NOMO-1 treated with dmso at 0.1 percent for 144 hours (cell line): ENCODE results near the gene IL1RAP.
"Not testable (repeated sequence)": the region's sequence is repeated elsewhere in the genome, so short reads cannot be mapped to it uniquely, and the experiment has no call there.

Experiments
- DNase-seq: peaks from one replicate; lab custom pipeline; 2025; ENCODE audit not compliant: unreplicated experiment; lab: John Stamatoyannopoulos, UW

Gene IL1RAP, protein sequence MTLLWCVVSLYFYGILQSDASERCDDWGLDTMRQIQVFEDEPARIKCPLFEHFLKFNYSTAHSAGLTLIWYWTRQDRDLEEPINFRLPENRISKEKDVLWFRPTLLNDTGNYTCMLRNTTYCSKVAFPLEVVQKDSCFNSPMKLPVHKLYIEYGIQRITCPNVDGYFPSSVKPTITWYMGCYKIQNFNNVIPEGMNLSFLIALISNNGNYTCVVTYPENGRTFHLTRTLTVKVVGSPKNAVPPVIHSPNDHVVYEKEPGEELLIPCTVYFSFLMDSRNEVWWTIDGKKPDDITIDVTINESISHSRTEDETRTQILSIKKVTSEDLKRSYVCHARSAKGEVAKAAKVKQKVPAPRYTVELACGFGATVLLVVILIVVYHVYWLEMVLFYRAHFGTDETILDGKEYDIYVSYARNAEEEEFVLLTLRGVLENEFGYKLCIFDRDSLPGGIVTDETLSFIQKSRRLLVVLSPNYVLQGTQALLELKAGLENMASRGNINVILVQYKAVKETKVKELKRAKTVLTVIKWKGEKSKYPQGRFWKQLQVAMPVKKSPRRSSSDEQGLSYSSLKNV

GRCh38 chr3:190513409-190514370 is at the start of gene IL1RAP:
Gene IL1RAP (plus strand): TSS chr3:190514085. CDS start chr3:190564290, 50,205 bp downstream.
- DNase-seq: peak; percentile 98

- no peak for DNase-seq
These were observed 46.0 kb upstream of the IL1RAP start for GRCh38 chr3:190467922-190468321.

GRCh38 chr3:190473261-190473660 is 40.6 kb upstream of the IL1RAP start:
- DNase-seq: not testable (repeated sequence)

GRCh38 chr3:190481779-190482178 is 32.1 kb upstream of the IL1RAP start:
- DNase-seq: no peak

DNA sequence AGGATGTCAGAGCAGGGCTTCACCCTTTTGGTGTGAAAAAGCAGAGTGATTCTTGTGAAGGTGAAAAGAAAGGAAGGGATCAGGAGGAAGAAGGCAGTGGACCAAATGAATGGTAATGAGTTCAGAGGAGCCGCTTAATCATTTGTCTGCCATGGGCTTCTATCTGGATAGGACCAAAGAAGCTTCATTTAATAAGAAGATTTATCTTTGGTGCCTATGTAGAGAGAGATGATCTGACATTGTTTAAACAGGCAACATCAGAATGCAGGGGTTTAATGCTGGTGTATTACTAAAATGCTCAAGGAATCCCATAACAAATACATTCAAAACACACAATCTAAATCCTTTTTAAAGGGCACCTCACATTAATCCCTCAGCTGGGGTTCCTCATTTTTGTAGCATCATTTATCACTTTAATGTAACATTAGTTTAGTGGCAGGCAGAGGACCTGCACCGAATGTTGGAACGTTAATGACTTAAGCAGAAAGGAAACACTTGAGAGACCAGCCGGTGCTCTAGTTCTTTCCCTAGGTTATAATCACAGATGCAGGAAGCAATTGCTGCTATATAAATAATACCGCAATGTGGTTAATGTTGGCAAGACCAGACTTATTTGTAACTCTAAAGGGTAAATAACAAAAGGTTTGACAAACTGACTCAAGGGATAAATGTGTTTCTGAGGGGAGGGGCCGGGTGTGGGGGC is 27.9 kb upstream of the IL1RAP start:
- DNase-seq: no peak

- no peak for DNase-seq
These were observed 27.4 kb upstream of the IL1RAP start for GRCh38 chr3:190486533-190486864.

GRCh38 chr3:190486908-190487607 is 26.8 kb upstream of the IL1RAP start:
- no peak for DNase-seq

- no peak for DNase-seq
These were observed 22.3 kb upstream of the IL1RAP start for GRCh38 chr3:190491533-190492054.

DNA sequence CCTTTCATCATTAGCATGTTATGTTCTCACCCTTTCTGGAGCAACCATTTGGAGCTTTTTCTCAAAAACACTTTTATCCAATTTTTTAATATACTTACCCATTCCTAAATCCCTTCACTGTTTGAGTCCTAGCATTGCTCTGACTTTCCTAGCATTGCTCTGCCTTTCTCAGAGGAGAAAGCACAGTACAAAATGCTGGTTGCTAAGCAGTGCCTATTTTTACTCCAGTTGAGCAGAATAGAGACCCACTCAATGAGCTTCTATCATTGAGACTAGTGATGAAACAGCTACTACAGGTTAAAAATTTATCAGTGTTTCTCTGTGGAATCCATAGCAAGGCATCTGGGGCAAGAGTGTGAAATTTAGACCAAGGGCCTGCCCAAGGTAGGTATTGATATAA is 21.8 kb upstream of the IL1RAP start:
- DNase-seq: no peak

- no peak for DNase-seq
These were observed 20.9 kb upstream of the IL1RAP start for GRCh38 chr3:190492966-190493365.

- no peak for DNase-seq
These were observed 19.0 kb upstream of the IL1RAP start for GRCh38 chr3:190494907-190495306.

GRCh38 chr3:190495354-190495753 is 18.5 kb upstream of the IL1RAP start:
- no peak for DNase-seq

DNA sequence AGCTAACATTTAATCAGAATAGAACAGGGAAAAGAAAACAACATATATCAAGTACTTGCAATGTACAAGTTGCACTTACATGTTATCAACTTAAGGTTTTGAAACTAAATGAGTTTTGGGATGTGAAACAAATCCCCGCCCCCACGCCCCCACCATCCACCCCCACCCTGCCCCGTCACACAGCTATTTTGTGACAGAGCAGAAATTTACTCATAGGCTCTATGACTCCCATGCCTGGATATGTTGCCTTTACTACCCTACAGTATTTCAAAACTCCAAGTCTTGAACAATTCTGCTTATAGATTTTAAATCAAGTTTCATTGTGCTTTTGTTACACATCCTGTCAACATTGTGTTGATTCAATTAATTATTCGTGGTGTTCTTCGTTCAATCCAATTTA is 18.1 kb upstream of the IL1RAP start:
- DNase-seq: peak; percentile 58

GRCh38 chr3:190496859-190497258 is 17.0 kb upstream of the IL1RAP start:
- DNase-seq: no peak

GRCh38 chr3:190497811-190498210 is 16.1 kb upstream of the IL1RAP start:
- DNase-seq: no peak

DNA sequence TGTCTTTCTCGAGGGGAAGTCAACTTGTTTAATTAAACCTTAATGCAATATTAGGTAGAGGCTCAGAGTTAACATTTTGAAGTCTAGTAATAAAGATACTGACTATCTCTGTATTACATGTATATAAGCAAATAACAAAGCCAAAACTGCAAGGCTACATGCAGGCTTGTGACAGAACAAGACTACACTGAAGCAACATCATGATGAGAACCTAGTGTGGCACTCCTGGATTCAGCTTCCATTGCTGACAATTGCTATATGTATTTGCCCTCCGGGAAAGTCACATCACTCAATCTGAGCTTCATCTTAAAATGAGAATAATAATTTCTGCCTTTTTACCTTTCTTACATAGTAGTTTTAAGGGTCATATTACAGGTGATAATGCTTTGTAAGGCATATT is 15.6 kb upstream of the IL1RAP start:
- no peak for DNase-seq

- DNase-seq: no peak
These were observed 14.8 kb upstream of the IL1RAP start for GRCh38 chr3:190499122-190499521.

- peak; percentile 43 for DNase-seq
These were observed 10.9 kb upstream of the IL1RAP start for GRCh38 chr3:190502946-190503345.

- DNase-seq: peak; percentile 61
These were observed 9.3 kb upstream of the IL1RAP start for GRCh38 chr3:190504354-190505125.
